HCT116 (cell line): ENCODE measurements around the gene ITGB6. TPM values are rescaled to one million over a fixed set of nuclear protein-coding genes. Genes with fewer than 3 reads are reported as not detected.

Experiments
- ATAC-seq: fragments of 200-7000 bp; cut with Tn5 transposase; 2 replicates; pipeline ENCODE4 v1.9.1; 2020; ENCODE audit warnings: mild to moderate bottlenecking, moderate library complexity
- BruUV-seq: library from RNA; stranded (reverse); fragments of 400-500 nt; replicated peaks from 2 replicates; lab custom pipeline; 2021; lab: Mats Ljungman, UMichigan
- CTCF ChIA-PET: fragments of 300-600 bp; sonication (Branson Sonifier 250); formaldehyde crosslinking; loops from one replicate; lab custom pipeline; 2021; ENCODE audit warnings: antibody characterized with exemption; lab: Charles Lee
- POLR2A ChIA-PET: fragments of 300-600, 350-600 bp; sonication (Branson Sonifier 250); formaldehyde crosslinking; loops from one replicate; lab custom pipeline; 2021; ENCODE audit warnings: antibody characterized with exemption; lab: Charles Lee
- RAD21 ChIA-PET, 2 experiments: fragments of 300-600 bp; sonication (Branson Sonifier 250); formaldehyde crosslinking; loops; one replicate each; lab custom pipeline; 2023; ENCODE audit warnings: low total read pairs in 2 of 2; ENCODE audit not compliant: uncharacterized antibody in 2 of 2, unreplicated experiment in 2 of 2, low non-redundant PET in 1 of 2; lab: Charles Lee
- DNase-seq: peaks from one replicate; pipeline ENCODE4 v3.0.0-alpha.2; 2010; ENCODE audit warnings: low read depth, low spot score
- H2AFZ ChIP-seq: fragments of 200-600 bp; shearing (Covaris generic), sonication (generic); 2 replicates; pipeline ENCODE4 v1.6.1; 2017; ENCODE audit warnings: low read depth, mixed run types, mixed read lengths, antibody characterized with exemption, low read length; ENCODE audit not compliant: poor library complexity, severe bottlenecking
- H3K27ac ChIP-seq: 2 replicates; pipeline ENCODE4 v1.5.1; 2012; ENCODE audit warnings: low read depth, low read length
- H3K27me3 ChIP-seq: fragments of 200-600 bp; sonication (generic); 2 replicates; pipeline ENCODE4 v1.6.1; 2016; ENCODE audit warnings: mixed run types, low read length, mixed read lengths; ENCODE audit not compliant: insufficient read depth
- H3K36me3 ChIP-seq, 2 experiments: fragments of 200-500 bp in 1 of 2; fragments of 200-600 bp in 1 of 2; sonication (Bioruptor generic) in 1 of 2; sonication (generic) in 1 of 2; 2 replicates each; pipeline versions ENCODE4 v1.5.1 to v1.6.1; 2014 to 2016; ENCODE audit warnings: low read length in 2 of 2, inconsistent platforms in 1 of 2, mixed read lengths in 1 of 2, mixed run types in 1 of 2; ENCODE audit not compliant: insufficient read depth in 2 of 2, control insufficient read depth in 1 of 2
- H3K4me1 ChIP-seq, 2 experiments: fragments of 200-600 bp in 1 of 2; sonication (generic) in 1 of 2; 2 replicates each; pipeline versions ENCODE4 v1.5.1 to v1.6.1; 2012 to 2017; ENCODE audit warnings: low read length in 2 of 2, inconsistent platforms in 1 of 2, mild to moderate bottlenecking in 1 of 2, mixed read lengths in 1 of 2, mixed run types in 1 of 2, moderate library complexity in 1 of 2; ENCODE audit not compliant: insufficient read depth in 2 of 2, control insufficient read depth in 1 of 2
- H3K4me2 ChIP-seq: fragments of 200-600 bp; sonication (generic); 2 replicates; pipeline ENCODE4 v1.6.1; 2017; ENCODE audit warnings: mixed run types, low read length, mixed read lengths
- H3K4me3 ChIP-seq, 2 experiments: fragments of 200-600 bp in 1 of 2; sonication (generic) in 1 of 2; replicated peaks in 1 of 2; 2 replicates each; pipeline ENCODE4 v1.5.1; 2011 to 2016; ENCODE audit warnings: low read length in 2 of 2, control low read depth in 1 of 2, low read depth in 1 of 2, mild to moderate bottlenecking in 1 of 2, mixed read lengths in 1 of 2, mixed run types in 1 of 2
- H3K79me2 ChIP-seq: fragments of 200-600 bp; sonication (generic); 2 replicates; pipeline ENCODE4 v1.6.1; 2017; ENCODE audit warnings: mild to moderate bottlenecking, mixed run types, low read length, moderate library complexity, mixed read lengths; ENCODE audit not compliant: insufficient read depth
- H3K9ac ChIP-seq: fragments of 200-600 bp; sonication (generic); 2 replicates; pipeline ENCODE4 v1.6.1; 2016; ENCODE audit warnings: low read length, mixed read lengths
- H3K9me2 ChIP-seq: fragments of 200-600 bp; sonication (generic), shearing (Covaris generic); 2 replicates; pipeline ENCODE4 v1.6.1; 2017; ENCODE audit warnings: mixed run types, mild to moderate bottlenecking, moderate library complexity; ENCODE audit not compliant: insufficient read depth
- H3K9me3 ChIP-seq, 2 experiments: fragments of 200-500 bp in 1 of 2; fragments of 200-600 bp in 1 of 2; sonication (Bioruptor generic) in 1 of 2; sonication (generic) in 1 of 2; 2 replicates each; pipeline ENCODE4 v1.6.1; 2014 to 2017; ENCODE audit warnings: low read length in 2 of 2, mixed read lengths in 2 of 2, inconsistent platforms in 1 of 2, low read depth in 1 of 2, mild to moderate bottlenecking in 1 of 2, mixed run types in 1 of 2, moderate library complexity in 1 of 2; ENCODE audit not compliant: control insufficient read depth in 1 of 2, insufficient read depth in 1 of 2
- H4K20me1 ChIP-seq: fragments of 200-600 bp; sonication (generic), shearing (Covaris generic); 2 replicates; pipeline ENCODE4 v1.6.1; 2017; ENCODE audit warnings: mixed run types, mild to moderate bottlenecking, moderate library complexity; ENCODE audit not compliant: insufficient read depth
- ATF3 ChIP-seq: IDR thresholded peaks from 2 replicates; pipeline ENCODE4 v1.6.1; 2012
- CBX3 ChIP-seq: IDR thresholded peaks from 2 replicates; pipeline ENCODE4 v1.6.1; 2012; ENCODE audit warnings: low read depth
- CEBPB ChIP-seq: IDR thresholded peaks from 2 replicates; pipeline ENCODE4 v1.6.1; 2012; ENCODE audit warnings: low read depth
- EGR1 ChIP-seq: IDR thresholded peaks from 2 replicates; pipeline ENCODE4 v1.6.1; 2012; ENCODE audit warnings: low read depth
- ELF1 ChIP-seq: IDR thresholded peaks from 2 replicates; pipeline ENCODE4 v1.6.1; 2012; ENCODE audit warnings: low read depth, borderline replicate concordance
- EZH2 ChIP-seq: fragments of 200-600 bp; sonication (generic); IDR thresholded peaks from 2 replicates; pipeline ENCODE4 v1.6.1; 2017; ENCODE audit warnings: antibody characterized with exemption, mixed run types
- EZH2phosphoT487 ChIP-seq: fragments of 200-600 bp; IDR thresholded peaks from 2 replicates; pipeline ENCODE4 v1.6.1; 2018; ENCODE audit warnings: antibody characterized with exemption, borderline replicate concordance
- FOSL1 ChIP-seq: IDR thresholded peaks from 2 replicates; pipeline ENCODE4 v1.6.1; 2012; ENCODE audit warnings: low read depth
- JUND ChIP-seq: IDR thresholded peaks from 2 replicates; pipeline ENCODE4 v1.6.1; 2012
- MAX ChIP-seq: IDR thresholded peaks from 2 replicates; pipeline ENCODE4 v1.6.1; 2012
- RAD21 ChIP-seq: IDR thresholded peaks from 2 replicates; pipeline ENCODE4 v1.6.1; 2012; ENCODE audit warnings: low read depth, mild to moderate bottlenecking
- SP1 ChIP-seq: IDR thresholded peaks from 2 replicates; pipeline ENCODE4 v1.6.1; 2012; ENCODE audit warnings: low read depth
- SRF ChIP-seq: IDR thresholded peaks from 2 replicates; pipeline ENCODE4 v1.6.1; 2012; ENCODE audit warnings: low read depth
- TCF7L2 ChIP-seq: IDR thresholded peaks from 2 replicates; pipeline ENCODE4 v1.7.0; 2011; ENCODE audit warnings: borderline replicate concordance, inconsistent platforms; ENCODE audit not compliant: insufficient read depth, insufficient read length; ENCODE audit errors: extremely low read depth
- YY1 ChIP-seq: IDR thresholded peaks from 2 replicates; pipeline ENCODE4 v1.6.1; 2011; ENCODE audit warnings: low read length, low read depth, moderate library complexity, mild to moderate bottlenecking; ENCODE audit not compliant: insufficient replicate concordance; ENCODE audit errors: extremely low read depth
- ZBTB33 ChIP-seq: IDR thresholded peaks from 2 replicates; pipeline ENCODE4 v1.6.1; 2011; ENCODE audit warnings: mild to moderate bottlenecking, low read length, moderate library complexity; ENCODE audit not compliant: insufficient replicate concordance; ENCODE audit errors: extremely low read depth
- ZFX ChIP-seq: fragments of 450-650 bp; IDR thresholded peaks from 2 replicates; pipeline ENCODE4 v1.6.1; 2017
- intact Hi-C: fragments of 100-400 bp; cut with micrococcal nuclease; formaldehyde crosslinking; loops from 2 replicates; pipeline ENCODE4 v1.10.0; 2022
- total RNA-seq: library from RNA; stranded (reverse); gene quantifications from one replicate; pipeline ENCODE4 v1.2.1, GENCODE V29; 2021; ENCODE audit not compliant: unreplicated experiment
- TF ChIP-seq, protein P1 (sequence below), 3 experiments: fragments of 200-600 bp in 1 of 3; sonication (generic) in 1 of 3; IDR thresholded peaks in 2 of 3; conservative IDR thresholded peaks in 1 of 3; 2 replicates each; pipeline ENCODE4 v1.5.1; 2012 to 2017; ENCODE audit warnings: low read depth in 2 of 3, low read length in 2 of 3, antibody characterized with exemption in 1 of 3, borderline replicate concordance in 1 of 3, control low read depth in 1 of 3, mild to moderate bottlenecking in 1 of 3, mixed read lengths in 1 of 3, mixed run types in 1 of 3, moderate library complexity in 1 of 3; ENCODE audit not compliant: insufficient read depth in 1 of 3
- TF ChIP-seq, protein P2 (sequence below): IDR thresholded peaks from 2 replicates; pipeline ENCODE4 v1.6.1; 2012; ENCODE audit warnings: low read depth

ITGB6 gene
- total RNA-seq, 1 experiment from 2014 or later = 0.12 TPM

- no peak overlapping the region for H3K4me3 ChIP-seq
- CTCF ChIA-PET = no interaction called here
- no peaks in the 10 kb centered on the region for H3K4me1 ChIP-seq
- intact Hi-C loops = loop anchor here (2.0 to 5.0 kb wide), 4 partner anchors 140 to 951 kb away; no protein-coding TSS in a partner anchor
- DNase-seq (no peak), ATAC-seq (no peak)
- H2AFZ ChIP-seq = no peak overlapping the region
- H3K9me2 ChIP-seq = no peaks in the 10 kb centered on the region
- no peaks in the 10 kb centered on the region for H3K27me3 ChIP-seq
- H3K9ac ChIP-seq = no peak overlapping the region
- no peaks in the 10 kb centered on the region for H3K9me3 ChIP-seq
- BruUV-seq = no TSS peak
- no peak overlapping the region for H3K4me2 ChIP-seq
- RAD21 ChIA-PET = no interaction called here
- H3K79me2 ChIP-seq = no peaks in the 10 kb centered on the region
- H3K36me3 ChIP-seq = no peaks in the 10 kb centered on the region
- H3K27ac ChIP-seq = no peak overlapping the region
- POLR2A ChIA-PET = no interaction called here
- TF ChIP-seq TCF7L2 (no peak), SRF (no peak), JUND (no peak), ZBTB33 (no peak), EZH2 (no peak), ZFX (no peak), EZH2phosphoT487 (no peak), CEBPB (no peak), YY1 (no peak), ATF3 (no peak), CBX3 (no peak), EGR1 (no peak), SP1 (no peak), MAX (no peak), RAD21 (no peak), FOSL1 (no peak), ELF1 (no peak)
- TF ChIP-seq, protein P1, sequence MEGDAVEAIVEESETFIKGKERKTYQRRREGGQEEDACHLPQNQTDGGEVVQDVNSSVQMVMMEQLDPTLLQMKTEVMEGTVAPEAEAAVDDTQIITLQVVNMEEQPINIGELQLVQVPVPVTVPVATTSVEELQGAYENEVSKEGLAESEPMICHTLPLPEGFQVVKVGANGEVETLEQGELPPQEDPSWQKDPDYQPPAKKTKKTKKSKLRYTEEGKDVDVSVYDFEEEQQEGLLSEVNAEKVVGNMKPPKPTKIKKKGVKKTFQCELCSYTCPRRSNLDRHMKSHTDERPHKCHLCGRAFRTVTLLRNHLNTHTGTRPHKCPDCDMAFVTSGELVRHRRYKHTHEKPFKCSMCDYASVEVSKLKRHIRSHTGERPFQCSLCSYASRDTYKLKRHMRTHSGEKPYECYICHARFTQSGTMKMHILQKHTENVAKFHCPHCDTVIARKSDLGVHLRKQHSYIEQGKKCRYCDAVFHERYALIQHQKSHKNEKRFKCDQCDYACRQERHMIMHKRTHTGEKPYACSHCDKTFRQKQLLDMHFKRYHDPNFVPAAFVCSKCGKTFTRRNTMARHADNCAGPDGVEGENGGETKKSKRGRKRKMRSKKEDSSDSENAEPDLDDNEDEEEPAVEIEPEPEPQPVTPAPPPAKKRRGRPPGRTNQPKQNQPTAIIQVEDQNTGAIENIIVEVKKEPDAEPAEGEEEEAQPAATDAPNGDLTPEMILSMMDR (IDR thresholded peaks at IDR 0.05 in 2 of 3, conservative IDR thresholded peaks at IDR 0.05 in 1 of 3; ENCODE audit: borderline replicate concordance in 1 of 3, insufficient read depth in 1 of 3, low read depth in 2 of 3, low read length in 2 of 3) = no peak
- TF ChIP-seq, protein P2, sequence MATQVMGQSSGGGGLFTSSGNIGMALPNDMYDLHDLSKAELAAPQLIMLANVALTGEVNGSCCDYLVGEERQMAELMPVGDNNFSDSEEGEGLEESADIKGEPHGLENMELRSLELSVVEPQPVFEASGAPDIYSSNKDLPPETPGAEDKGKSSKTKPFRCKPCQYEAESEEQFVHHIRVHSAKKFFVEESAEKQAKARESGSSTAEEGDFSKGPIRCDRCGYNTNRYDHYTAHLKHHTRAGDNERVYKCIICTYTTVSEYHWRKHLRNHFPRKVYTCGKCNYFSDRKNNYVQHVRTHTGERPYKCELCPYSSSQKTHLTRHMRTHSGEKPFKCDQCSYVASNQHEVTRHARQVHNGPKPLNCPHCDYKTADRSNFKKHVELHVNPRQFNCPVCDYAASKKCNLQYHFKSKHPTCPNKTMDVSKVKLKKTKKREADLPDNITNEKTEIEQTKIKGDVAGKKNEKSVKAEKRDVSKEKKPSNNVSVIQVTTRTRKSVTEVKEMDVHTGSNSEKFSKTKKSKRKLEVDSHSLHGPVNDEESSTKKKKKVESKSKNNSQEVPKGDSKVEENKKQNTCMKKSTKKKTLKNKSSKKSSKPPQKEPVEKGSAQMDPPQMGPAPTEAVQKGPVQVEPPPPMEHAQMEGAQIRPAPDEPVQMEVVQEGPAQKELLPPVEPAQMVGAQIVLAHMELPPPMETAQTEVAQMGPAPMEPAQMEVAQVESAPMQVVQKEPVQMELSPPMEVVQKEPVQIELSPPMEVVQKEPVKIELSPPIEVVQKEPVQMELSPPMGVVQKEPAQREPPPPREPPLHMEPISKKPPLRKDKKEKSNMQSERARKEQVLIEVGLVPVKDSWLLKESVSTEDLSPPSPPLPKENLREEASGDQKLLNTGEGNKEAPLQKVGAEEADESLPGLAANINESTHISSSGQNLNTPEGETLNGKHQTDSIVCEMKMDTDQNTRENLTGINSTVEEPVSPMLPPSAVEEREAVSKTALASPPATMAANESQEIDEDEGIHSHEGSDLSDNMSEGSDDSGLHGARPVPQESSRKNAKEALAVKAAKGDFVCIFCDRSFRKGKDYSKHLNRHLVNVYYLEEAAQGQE = no peak
- no peaks in the 10 kb centered on the region for H4K20me1 ChIP-seq
These were observed 87.9 kb downstream of the ITGB6 start for GRCh38 chr2:160111951-160112798.
